Right lobe of liver (tissue), 6 donors: ENCODE data around the gene MALL. TPM values are rescaled to one million over a fixed set of nuclear protein-coding genes. Genes with fewer than 3 reads are reported as not detected.

ENCODE experiments used
- ATAC-seq, 4 donors: fragments of 200-7000 bp; cut with Tn5 transposase; one replicate each; pipeline ENCODE4 v1.9.1; 2020; ENCODE audit warnings: mild to moderate bottlenecking in 4 of 4, moderate library complexity in 4 of 4
- DNase-seq, 3 donors: peaks; one replicate each; pipeline ENCODE4 v3.0.0-alpha.2; 2020
- H3K27ac ChIP-seq, 3 donors: fragments of 200-600 bp; one replicate each; pipeline ENCODE4 v1.8.0; 2022
- H3K27me3 ChIP-seq, 2 donors: fragments of 200-600 bp; one replicate each; pipeline ENCODE4 v1.8.0; 2022
- H3K36me3 ChIP-seq, 4 donors: fragments of 200-600 bp; sonication (generic) in 1 of 4; one replicate each; pipeline versions ENCODE4 v1.5.1 to v1.8.0; 2017 to 2022; ENCODE audit warnings: control low read depth in 1 of 4
- H3K4me1 ChIP-seq, 4 donors: fragments of 200-600 bp; sonication (generic) in 1 of 4; one replicate each; pipeline versions ENCODE4 v1.5.1 to v1.8.0; 2017 to 2022; ENCODE audit warnings: control low read depth in 1 of 4
- H3K4me3 ChIP-seq, 3 donors: fragments of 200-600 bp; one replicate each; pipeline ENCODE4 v1.8.0; 2022
- H3K9me3 ChIP-seq, 4 donors: fragments of 200-600 bp; sonication (generic) in 1 of 4; one replicate each; pipeline versions ENCODE4 v1.5.1 to v1.8.0; 2017 to 2022; ENCODE audit warnings: control low read depth in 1 of 4
- POLR2A ChIP-seq: fragments of 450-650 bp; IDR thresholded peaks from one replicate; pipeline ENCODE4 v1.6.1; 2017; ENCODE audit warnings: antibody characterized with exemption, mild to moderate bottlenecking
- WGBS: methylation state at CpG from one replicate; pipeline ENCODE4 v1.1.6; 2018; ENCODE audit warnings: low coverage, low lambda C conversion rate; ENCODE audit not compliant: insufficient coverage; ENCODE audit errors: missing lambda C conversion rate; 5-methylcytosine and 5-hydroxymethylcytosine counted together
- intact Hi-C, 2 donors: fragments of 100-400 bp; cut with DNase I; formaldehyde crosslinking; loops; one replicate each; pipeline versions ENCODE4 v1.11.2 to v1.14.1; 2022
- total RNA-seq, 6 experiments: library from RNA; depleted of rRNA in 2 of 6; stranded (reverse); fragments of >200 nt in 2 of 6; fragmentation: NEBNext Ultra II Directional in 3 of 6; extraction: Animal tissue kit (Norgen Biotek cat#: 25700) in 3 of 6; gene quantifications; one replicate each; pipeline versions ENCODE4 v1.1.0 to v1.2.4, GENCODE V29; 2016 to 2023
- TF ChIP-seq, protein P1 (sequence below), 4 donors: fragments of 200-600 bp in 3 of 4; fragments of 450-650 bp in 1 of 4; IDR thresholded peaks; one replicate each; pipeline versions ENCODE4 v1.5.1 to v1.8.0; 2016 to 2022; ENCODE audit warnings: antibody characterized with exemption in 4 of 4, mild to moderate bottlenecking in 2 of 4
- donor health status: DM: no; HTN: yes; CAD: no.
- donor health status: DM: no; HTN: no; CAD: no.
- donor health status: DM: no; HTN: no; CAD: no.
- donor health status: DM: no; HTN: yes; CAD: no.
- donor health status: DM: no; HTN: yes; CAD: no.

The MALL gene
- total RNA-seq, 6 experiments from 2014 or later: 1.1 to 3.1 (median 2.2) TPM

DNA sequence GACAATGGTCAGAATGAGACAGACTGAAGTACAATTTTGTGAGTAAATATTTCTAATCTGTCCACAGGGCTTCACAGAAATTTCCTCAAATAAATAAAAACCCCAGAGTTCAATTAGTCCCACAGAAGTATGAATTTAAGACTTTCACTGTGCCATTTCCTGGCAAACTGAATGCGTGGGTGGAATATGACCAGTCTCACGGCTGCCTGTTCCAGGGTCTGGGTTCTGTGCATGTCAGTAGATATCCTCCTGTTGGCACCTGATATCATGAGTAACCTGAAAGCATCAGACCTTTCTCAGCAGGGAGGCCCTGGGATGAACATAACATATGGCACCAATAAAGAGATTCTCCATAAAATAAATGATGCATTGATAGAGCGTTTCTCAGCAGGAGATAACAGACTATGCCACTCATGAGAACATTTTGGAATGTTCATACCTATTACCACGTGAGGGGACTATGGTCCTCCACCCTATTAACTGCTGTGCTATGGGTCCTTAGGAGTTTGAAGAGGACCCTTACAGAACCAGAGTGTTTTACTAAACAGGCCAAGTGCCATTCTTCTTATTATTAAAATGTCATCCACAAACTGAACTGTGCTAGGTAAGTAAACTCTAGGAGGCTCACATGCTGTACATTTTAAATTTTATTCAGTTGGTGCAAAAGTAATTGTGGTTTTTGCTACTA, 10.6 kb upstream of the MALL start:
- WGBS: 80% methylated on average over 2 of the region's 4 CpGs

DNA sequence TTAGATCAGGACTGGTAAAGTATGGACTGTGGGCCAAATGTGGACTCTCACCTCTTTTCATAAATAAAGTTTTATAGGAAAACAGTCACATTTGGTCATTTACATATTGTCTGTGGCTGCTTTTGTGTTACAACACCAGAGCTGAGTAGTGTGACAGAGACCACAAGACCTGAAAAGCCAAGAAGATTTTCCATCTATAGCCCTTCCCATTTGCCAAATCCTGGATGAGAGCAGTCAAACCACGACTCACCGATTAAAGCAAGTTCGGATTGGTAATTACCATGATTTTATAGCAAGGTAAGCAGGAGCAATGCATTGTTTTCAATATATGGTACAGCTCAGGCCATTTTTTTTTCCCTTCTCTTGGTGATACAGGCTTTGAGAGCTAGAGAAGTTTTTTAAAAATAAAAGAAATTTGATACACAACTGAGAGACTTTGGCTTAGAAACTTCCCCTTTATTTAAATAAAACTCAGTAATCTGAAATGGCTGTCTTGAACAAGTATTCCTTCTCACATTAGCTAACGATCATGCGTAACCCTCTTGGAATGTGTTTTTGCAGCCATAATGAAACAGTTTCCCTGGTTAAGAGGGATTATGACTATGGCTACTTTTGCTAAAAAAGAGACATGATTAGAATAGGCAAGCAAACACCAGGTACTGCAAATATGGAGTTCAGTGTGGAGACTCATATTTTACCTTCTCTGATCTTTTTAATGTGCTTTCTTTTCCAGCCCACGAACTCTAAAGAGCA, 9.5 kb upstream of the MALL start:
- Histone ChIP-seq H3K27ac (no peak overlapping the region), H3K36me3 (no peaks in the 10 kb centered on the region), H3K9me3 (no peaks in the 10 kb centered on the region), H3K4me1 (no peaks in the 10 kb centered on the region), H3K4me3 (no peak overlapping the region), H3K27me3 (no peaks in the 10 kb centered on the region)
- no peak for DNase-seq
- 80% methylated on average over 6 of the region's 6 CpGs for WGBS
- intact Hi-C loops: no loop called here
- no peak for ATAC-seq
- TF ChIP-seq POLR2A: no peak
- TF ChIP-seq, protein P1, sequence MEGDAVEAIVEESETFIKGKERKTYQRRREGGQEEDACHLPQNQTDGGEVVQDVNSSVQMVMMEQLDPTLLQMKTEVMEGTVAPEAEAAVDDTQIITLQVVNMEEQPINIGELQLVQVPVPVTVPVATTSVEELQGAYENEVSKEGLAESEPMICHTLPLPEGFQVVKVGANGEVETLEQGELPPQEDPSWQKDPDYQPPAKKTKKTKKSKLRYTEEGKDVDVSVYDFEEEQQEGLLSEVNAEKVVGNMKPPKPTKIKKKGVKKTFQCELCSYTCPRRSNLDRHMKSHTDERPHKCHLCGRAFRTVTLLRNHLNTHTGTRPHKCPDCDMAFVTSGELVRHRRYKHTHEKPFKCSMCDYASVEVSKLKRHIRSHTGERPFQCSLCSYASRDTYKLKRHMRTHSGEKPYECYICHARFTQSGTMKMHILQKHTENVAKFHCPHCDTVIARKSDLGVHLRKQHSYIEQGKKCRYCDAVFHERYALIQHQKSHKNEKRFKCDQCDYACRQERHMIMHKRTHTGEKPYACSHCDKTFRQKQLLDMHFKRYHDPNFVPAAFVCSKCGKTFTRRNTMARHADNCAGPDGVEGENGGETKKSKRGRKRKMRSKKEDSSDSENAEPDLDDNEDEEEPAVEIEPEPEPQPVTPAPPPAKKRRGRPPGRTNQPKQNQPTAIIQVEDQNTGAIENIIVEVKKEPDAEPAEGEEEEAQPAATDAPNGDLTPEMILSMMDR (IDR thresholded peaks at IDR 0.05): no peak

More for the DNA sequence above, 10.6 kb upstream of the MALL start:
- Histone ChIP-seq H3K9me3 (no peaks in the 10 kb centered on the region), H3K4me1 (no peaks in the 10 kb centered on the region), H3K27me3 (no peaks in the 10 kb centered on the region), H3K36me3 (no peaks in the 10 kb centered on the region), H3K27ac (no peak overlapping the region), H3K4me3 (no peak overlapping the region)
- TF ChIP-seq, protein P1 (IDR thresholded peaks at IDR 0.05): no peak
- no peak for TF ChIP-seq POLR2A
- DNase-seq (no peak), ATAC-seq (no peak)
- intact Hi-C loops: no loop called here

DNA sequence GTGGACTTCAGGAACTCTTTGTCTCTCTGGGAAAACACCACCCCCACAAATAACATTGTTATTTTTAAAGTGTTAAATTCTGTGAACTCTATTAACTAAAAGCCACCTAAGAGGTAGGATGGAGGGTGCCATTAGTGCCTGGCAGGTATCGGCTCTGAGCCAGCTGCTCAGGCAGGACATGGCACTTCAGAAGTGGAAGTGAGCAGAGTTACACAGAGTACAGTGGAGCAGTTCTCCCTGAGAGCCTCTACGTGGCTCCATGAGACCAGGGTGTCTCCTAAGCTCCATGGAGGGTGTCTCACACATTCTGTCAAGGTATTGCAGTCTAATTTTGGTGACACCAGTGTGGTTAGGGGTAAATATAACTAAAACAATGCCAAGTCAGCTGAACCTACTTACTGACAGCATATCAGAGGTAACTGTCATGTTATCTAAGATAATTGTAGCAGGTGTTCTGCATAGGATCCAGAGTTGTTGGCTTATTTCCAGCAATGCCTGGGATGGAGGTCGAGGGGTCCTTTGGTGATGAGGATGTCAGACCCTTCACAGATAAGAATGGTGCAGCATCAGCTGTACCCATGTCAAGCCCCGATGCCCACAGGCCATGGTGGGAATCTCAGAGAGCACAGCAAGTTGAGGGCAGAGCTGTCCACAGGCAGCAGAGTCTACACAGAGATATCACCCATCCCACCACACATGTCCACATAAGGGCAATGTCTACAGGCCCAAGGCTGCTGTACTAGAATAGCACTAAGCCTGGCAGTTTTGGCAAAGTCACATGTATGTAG, 8.6 kb upstream of the MALL start:
- H3K27ac ChIP-seq: no peak overlapping the region

DNA sequence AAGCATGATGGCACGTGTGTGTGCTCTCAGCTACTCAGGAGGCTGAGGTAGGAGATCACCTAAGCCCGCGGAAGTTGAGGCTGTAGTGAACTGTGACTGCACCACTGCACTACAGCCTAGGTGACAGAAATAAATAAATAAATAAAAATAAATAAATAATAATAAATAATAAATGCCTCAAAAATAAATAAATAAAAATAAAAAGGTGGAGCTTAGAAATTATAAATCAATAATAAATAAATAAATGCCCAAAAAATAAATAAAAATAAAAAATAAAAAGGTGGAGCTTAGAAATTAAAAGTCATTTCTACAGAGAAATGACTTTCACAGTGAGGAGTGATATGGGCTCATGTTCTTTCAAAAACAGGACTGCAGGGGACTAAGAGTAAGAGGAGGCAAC, 6.0 kb upstream of the MALL start:
- Histone ChIP-seq H3K27me3 (no peaks in the 10 kb centered on the region), H3K4me3 (no peak overlapping the region), H3K36me3 (no peaks in the 10 kb centered on the region), H3K27ac (no peak overlapping the region), H3K4me1 (no peaks in the 10 kb centered on the region), H3K9me3 (no peaks in the 10 kb centered on the region)
- 82% methylated on average over 3 of the region's 3 CpGs for WGBS
- no peak for TF ChIP-seq POLR2A
- TF ChIP-seq, protein P1 (IDR thresholded peaks at IDR 0.05): no peak
- ATAC-seq: no peak
- intact Hi-C loops: no loop called here
- no peak for DNase-seq

More for the DNA sequence above, 8.6 kb upstream of the MALL start:
- H3K4me3 ChIP-seq: no peak overlapping the region
- intact Hi-C loops: no loop called here
- ATAC-seq (no peak), DNase-seq (no peak)
- 43% methylated on average over 1 of the region's 4 CpGs for WGBS
- H3K9me3 ChIP-seq: no peaks in the 10 kb centered on the region
- no peaks in the 10 kb centered on the region for H3K27me3 ChIP-seq
- no peaks in the 10 kb centered on the region for H3K4me1 ChIP-seq
- TF ChIP-seq POLR2A: no peak
- TF ChIP-seq, protein P1 (IDR thresholded peaks at IDR 0.05): no peak
- no peaks in the 10 kb centered on the region for H3K36me3 ChIP-seq
